Measurements from ENCODE around the gene RASA3. TPM values are rescaled to one million over a fixed set of nuclear protein-coding genes. Genes with fewer than 3 reads are reported as not detected.

RASA3 gene
- total RNA-seq, 2 donors from 2014 or later, result 4.4 to 7.2 TPM

- H3K4me3 ChIP-seq, result no peak overlapping the region
- peak overlapping the region; percentile 54 to 81 for H3K9ac ChIP-seq (ENCODE audit: low read depth in 2 of 2, low read length in 2 of 2)
- no peaks in the 10 kb centered on the region for H3K27me3 ChIP-seq
- H3K4me1 ChIP-seq, result peaks cover 14% of the 10 kb centered on the region
- no peak for TF ChIP-seq CTCF (IDR thresholded peaks at IDR 0.05)
- intact Hi-C loops (cut with DNase I), result no loop called here
- H3K9me3 ChIP-seq, result no peaks in the 10 kb centered on the region
- H3K27ac ChIP-seq, result peak overlapping the region; percentile 89
- peak; percentile 68 for DNase-seq
- H3K36me3 ChIP-seq, result no peaks in the 10 kb centered on the region
Measured at GRCh38 chr13:114065141-114065925, 67.1 kb downstream of the RASA3 start.

DNA sequence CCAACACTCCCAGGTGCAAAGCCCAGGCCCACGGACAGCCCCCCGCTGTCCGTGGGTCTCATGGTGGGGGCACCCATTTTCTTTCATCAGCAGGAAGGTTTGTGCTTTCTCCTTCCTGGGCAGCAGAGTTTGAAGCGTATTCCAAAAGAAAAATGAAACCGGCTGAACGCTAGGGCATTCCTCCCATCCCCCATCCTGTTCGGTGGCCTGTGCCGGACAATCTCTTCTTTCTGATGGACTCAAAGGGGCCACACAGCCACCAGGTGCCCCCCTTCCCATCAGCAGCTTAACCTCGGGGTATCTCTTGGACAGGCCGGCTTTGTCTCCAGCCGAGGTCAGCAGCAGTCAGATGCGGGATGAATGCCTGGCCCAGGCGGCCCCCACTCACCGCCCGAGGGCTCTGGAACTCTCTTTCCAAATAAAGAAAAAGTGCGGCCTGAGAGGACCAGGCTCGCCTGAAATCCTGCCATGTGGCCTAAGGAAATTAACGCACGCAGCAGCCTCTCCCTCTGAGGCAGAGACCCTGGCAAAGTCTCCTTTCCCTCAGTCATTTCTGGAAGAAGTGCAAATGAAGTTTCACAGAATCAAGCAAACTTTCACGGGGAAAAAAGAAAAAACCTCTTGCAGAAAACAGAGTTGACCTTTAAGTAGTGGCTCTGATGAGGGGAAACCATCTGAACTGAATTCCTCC, 67.8 kb downstream of the RASA3 start:
- peak overlapping the region; percentile 19 for H3K4me3 ChIP-seq

DNA sequence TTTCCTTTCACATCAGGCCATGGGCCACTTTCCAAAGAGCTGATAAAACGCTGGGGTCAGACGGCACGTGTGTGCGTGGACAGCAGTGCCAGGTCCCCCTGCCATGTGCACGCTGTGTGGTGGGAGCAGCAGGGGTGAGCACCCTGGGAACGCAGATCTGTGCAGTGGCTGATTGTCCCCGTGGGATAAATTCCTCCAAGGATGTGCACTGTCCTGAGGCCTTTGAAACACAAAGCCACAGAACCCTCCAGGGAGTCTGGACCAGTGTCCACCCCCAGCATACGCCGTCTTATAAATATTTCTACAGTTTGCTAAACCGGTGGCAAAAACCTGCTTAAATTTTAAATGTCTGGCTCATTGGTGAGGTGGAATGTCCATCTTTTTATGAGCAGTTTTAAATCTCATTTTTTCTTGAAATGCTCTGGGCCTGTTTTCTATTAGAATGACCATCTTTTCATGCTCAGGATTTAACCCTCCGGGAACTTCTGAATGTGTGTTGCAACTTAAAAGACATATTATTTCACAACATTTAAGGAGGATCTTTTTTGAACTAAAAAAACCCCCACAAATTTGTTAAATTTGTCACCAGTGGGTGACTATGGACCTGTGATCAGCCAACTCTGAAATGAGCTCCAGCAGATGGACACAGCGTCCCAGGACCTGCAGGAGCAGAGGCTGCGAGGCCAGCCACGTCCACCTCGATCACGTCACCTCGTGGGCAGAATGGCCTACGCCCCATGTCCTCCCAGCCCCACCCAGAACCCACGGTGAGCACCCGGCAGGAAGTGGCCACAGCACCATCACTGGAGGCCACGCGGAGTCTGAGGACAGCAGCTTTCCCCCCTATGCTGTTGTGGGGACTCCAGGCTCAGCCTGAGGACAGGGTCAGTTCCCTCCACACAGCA, 68.6 kb downstream of the RASA3 start:
- no peaks in the 10 kb centered on the region for H3K27me3 ChIP-seq
- H3K9me3 ChIP-seq, result no peaks in the 10 kb centered on the region
- H3K9ac ChIP-seq (ENCODE audit: low read depth in 2 of 2, low read length in 2 of 2), result peak overlapping the region; percentile 59 to 81
- H3K27ac ChIP-seq, result peak overlapping the region; percentile 89
- TF ChIP-seq CTCF (IDR thresholded peaks at IDR 0.05), result no peak
- no peak for DNase-seq
- intact Hi-C loops (cut with DNase I), result no loop called here
- peak overlapping the region; percentile 19 for H3K4me3 ChIP-seq
- no peaks in the 10 kb centered on the region for H3K36me3 ChIP-seq
- peaks cover 14% of the 10 kb centered on the region for H3K4me1 ChIP-seq

More for the DNA sequence above, 67.8 kb downstream of the RASA3 start:
- intact Hi-C loops (cut with DNase I), result no loop called here
- Histone ChIP-seq H3K36me3 (no peaks in the 10 kb centered on the region), H3K4me1 (peaks cover 14% of the 10 kb centered on the region), H3K9me3 (no peaks in the 10 kb centered on the region), H3K27ac (peak overlapping the region; percentile 89), H3K27me3 (no peaks in the 10 kb centered on the region), H3K9ac (ENCODE audit: low read depth in 2 of 2, low read length in 2 of 2) (peak overlapping the region; percentile 59 to 81)
- no peak for TF ChIP-seq CTCF (IDR thresholded peaks at IDR 0.05)
- no peak for DNase-seq

DNA sequence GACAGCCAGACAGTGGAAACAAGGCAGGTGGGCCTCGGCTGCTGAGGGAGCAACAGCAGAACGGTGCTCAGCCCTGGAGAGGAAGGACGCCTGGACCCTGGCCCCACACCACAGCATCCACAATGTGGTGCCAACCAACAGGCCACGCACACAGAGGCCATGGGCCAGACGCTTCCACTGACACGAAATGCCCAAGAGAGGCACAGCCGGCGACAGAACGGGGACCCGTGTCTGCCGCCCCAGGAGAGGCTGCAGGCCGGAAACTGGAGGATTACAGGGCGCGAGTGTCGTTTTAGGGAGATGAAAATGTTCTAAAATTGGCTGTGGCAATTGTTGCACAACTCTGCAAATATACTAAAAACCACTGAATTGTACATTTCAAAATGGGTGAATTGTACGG, 69.7 kb downstream of the RASA3 start:
- H3K36me3 ChIP-seq, result no peaks in the 10 kb centered on the region
- H3K27me3 ChIP-seq, result no peaks in the 10 kb centered on the region
- peaks cover 16% of the 10 kb centered on the region for H3K4me1 ChIP-seq
- peak overlapping the region; percentile 89 for H3K27ac ChIP-seq
- TF ChIP-seq CTCF (IDR thresholded peaks at IDR 0.05), result no peak
- no peak for DNase-seq
- no peak overlapping the region for H3K9ac ChIP-seq (ENCODE audit: low read depth in 2 of 2, low read length in 2 of 2)
- no peaks in the 10 kb centered on the region for H3K9me3 ChIP-seq
- intact Hi-C loops (cut with DNase I), result no loop called here
- no peak overlapping the region for H3K4me3 ChIP-seq

DNA sequence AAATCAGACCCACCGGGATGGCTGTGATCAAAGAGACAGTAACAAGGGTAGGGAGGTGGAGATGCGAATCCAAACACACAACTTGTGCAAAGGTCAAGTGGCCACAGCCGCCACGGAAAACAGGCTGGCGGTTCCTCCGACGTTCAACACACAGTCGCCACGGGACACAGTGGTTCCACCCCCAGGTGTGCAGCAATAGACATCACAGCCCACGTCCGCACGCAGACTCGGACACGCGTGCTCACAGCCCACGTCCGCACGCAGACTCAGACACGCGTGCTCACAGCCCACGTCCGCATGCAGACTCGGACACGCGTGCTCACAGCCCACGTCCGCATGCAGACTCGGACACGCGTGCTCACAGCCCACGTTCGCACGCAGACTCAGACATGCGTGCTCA, 70.1 kb downstream of the RASA3 start:
- intact Hi-C loops (cut with DNase I), result no loop called here
- peaks cover 16% of the 10 kb centered on the region for H3K4me1 ChIP-seq
- DNase-seq, result no peak
- no peak overlapping the region for H3K27ac ChIP-seq
- TF ChIP-seq CTCF (IDR thresholded peaks at IDR 0.05), result no peak
- H3K27me3 ChIP-seq, result no peaks in the 10 kb centered on the region
- no peaks in the 10 kb centered on the region for H3K36me3 ChIP-seq
- no peak overlapping the region for H3K9ac ChIP-seq (ENCODE audit: low read depth in 2 of 2, low read length in 2 of 2)
- H3K9me3 ChIP-seq, result no peaks in the 10 kb centered on the region
- no peak overlapping the region for H3K4me3 ChIP-seq

All from colonic mucosa (tissue), 4 donors.